Endodermal cell (in vitro differentiated cells): Measurements from ENCODE around the gene ATP2B2. TPM values are rescaled to one million over a fixed set of nuclear protein-coding genes. Genes with fewer than 3 reads are reported as not detected.
A peak's percentile ranks its signal among the peaks of the same experiment; 100 is the strongest.

Experiments used
- DNase-seq: peaks from one replicate; pipeline ENCODE4 v3.0.0-alpha.2; 2017
- H3K27ac ChIP-seq: 2 replicates; pipeline ENCODE4 v1.5.1; 2013; ENCODE audit warnings: mild to moderate bottlenecking, low read depth, low read length, moderate library complexity
- H3K27me3 ChIP-seq: 2 replicates; pipeline ENCODE4 v1.6.1; 2013; ENCODE audit warnings: mild to moderate bottlenecking, low read length, moderate library complexity; ENCODE audit not compliant: insufficient read depth, control insufficient read depth, poor library complexity, severe bottlenecking
- H3K36me3 ChIP-seq: 2 replicates; pipeline ENCODE4 v1.7.0; 2013; ENCODE audit warnings: mild to moderate bottlenecking, low read length, moderate library complexity; ENCODE audit not compliant: control insufficient read depth, insufficient read depth
- H3K4me1 ChIP-seq: one replicate; pipeline ENCODE4 v1.7.0; 2013; ENCODE audit warnings: low read length; ENCODE audit not compliant: control insufficient read depth, insufficient read depth
- H3K4me3 ChIP-seq: 2 replicates; pipeline ENCODE4 v1.5.1; 2013; ENCODE audit warnings: mild to moderate bottlenecking, low read length, moderate library complexity
- H3K9ac ChIP-seq: 2 replicates; pipeline ENCODE4 v1.6.1; 2013; ENCODE audit warnings: mild to moderate bottlenecking, low read length, moderate library complexity; ENCODE audit not compliant: poor library complexity, severe bottlenecking; ENCODE audit errors: extremely low read depth
- H3K9me3 ChIP-seq: 2 replicates; pipeline ENCODE4 v1.6.1; 2013; ENCODE audit warnings: mild to moderate bottlenecking, low read length, moderate library complexity; ENCODE audit not compliant: control insufficient read depth
- H3K27ac Mint-ChIP-seq: 2 replicates; pipeline ENCODE4 v1.8.0; 2020; ENCODE audit warnings: mixed read lengths
- H3K27me3 Mint-ChIP-seq: 2 replicates; pipeline ENCODE4 v1.8.0; 2021; ENCODE audit warnings: mild to moderate bottlenecking, mixed read lengths; ENCODE audit not compliant: insufficient read depth
- H3K36me3 Mint-ChIP-seq: 2 replicates; pipeline ENCODE4 v1.8.0; 2020; ENCODE audit warnings: low read depth, mixed read lengths
- H3K4me1 Mint-ChIP-seq: 2 replicates; pipeline ENCODE4 v1.8.0; 2020; ENCODE audit warnings: mixed read lengths
- H3K4me3 Mint-ChIP-seq: 2 replicates; pipeline ENCODE4 v1.8.0; 2020; ENCODE audit warnings: mild to moderate bottlenecking, moderate library complexity, mixed read lengths
- H3K9me3 Mint-ChIP-seq: 2 replicates; pipeline ENCODE4 v1.8.0; 2020; ENCODE audit warnings: mild to moderate bottlenecking, mixed read lengths
- WGBS, 2 experiments: methylation state at CpG; one replicate each; pipeline versions ENCODE4 v1.1.5 to v1.1.7; 2013; ENCODE audit warnings: missing lambda C conversion rate in 2 of 2, mixed read lengths in 1 of 2; ENCODE audit not compliant: insufficient coverage in 1 of 2, insufficient read length in 1 of 2; 5-methylcytosine and 5-hydroxymethylcytosine counted together
- total RNA-seq, 2 donors: library from RNA; stranded (reverse); fragmentation: NEBNext Ultra II Directional in 1 of 2; extraction: Animal tissue kit (Norgen Biotek cat#: 25700) in 1 of 2; gene quantifications; 2 replicates in 1 of 2; 3 replicates in 1 of 2; pipeline ENCODE4 v1.2.1, GENCODE V29; 2021
- TF ChIP-seq, protein P1 (sequence below): fragments of 200-600 bp; sonication (generic); conservative IDR thresholded peaks from 2 replicates; pipeline ENCODE4 v1.5.0; 2021; ENCODE audit warnings: antibody characterized with exemption, mild to moderate bottlenecking

Gene ATP2B2
- total RNA-seq, 2 donors from 2014 or later: 0.09 TPM; not detected in 1

DNA sequence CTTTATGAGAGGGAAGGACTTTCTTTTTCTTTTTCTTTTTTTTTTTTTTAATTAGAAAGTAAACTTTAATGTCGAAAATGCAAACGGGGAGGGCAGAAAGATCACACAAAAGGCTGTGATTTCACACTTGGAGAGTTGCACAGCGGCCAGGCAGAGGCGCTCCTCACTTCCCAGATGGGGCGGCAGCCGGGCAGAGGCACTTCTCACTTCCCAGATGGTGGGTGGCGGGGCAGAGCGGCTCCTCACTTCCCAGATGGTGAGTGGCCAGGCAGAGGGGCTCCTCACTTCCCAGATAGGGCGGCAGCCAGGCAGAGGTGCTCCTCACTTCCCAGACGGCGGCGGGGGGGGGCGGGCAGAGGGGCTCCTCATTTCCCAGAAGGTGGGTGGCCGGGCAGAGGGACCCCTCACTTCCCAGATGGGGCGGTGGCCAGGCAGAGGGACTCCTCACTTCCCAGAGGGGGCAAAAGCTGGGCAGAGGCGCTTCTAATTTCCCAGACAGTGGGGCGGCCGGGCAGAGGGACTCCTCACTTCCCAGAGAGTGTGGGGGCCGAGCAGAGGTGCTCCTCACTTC lies 88.6 kb downstream of the ATP2B2 start:
- no peaks in the 10 kb centered on the region for H3K4me1 Mint-ChIP-seq
- no peak overlapping the region for H3K4me3 ChIP-seq
- H3K9me3 Mint-ChIP-seq: no peaks in the 10 kb centered on the region
- no peaks in the 10 kb centered on the region for H3K36me3 ChIP-seq
- no peaks in the 10 kb centered on the region for H3K27me3 ChIP-seq
- no peaks in the 10 kb centered on the region for H3K4me1 ChIP-seq
- H3K9ac ChIP-seq: no peak overlapping the region
- H3K27ac ChIP-seq: no peak overlapping the region
- TF ChIP-seq, protein P1, sequence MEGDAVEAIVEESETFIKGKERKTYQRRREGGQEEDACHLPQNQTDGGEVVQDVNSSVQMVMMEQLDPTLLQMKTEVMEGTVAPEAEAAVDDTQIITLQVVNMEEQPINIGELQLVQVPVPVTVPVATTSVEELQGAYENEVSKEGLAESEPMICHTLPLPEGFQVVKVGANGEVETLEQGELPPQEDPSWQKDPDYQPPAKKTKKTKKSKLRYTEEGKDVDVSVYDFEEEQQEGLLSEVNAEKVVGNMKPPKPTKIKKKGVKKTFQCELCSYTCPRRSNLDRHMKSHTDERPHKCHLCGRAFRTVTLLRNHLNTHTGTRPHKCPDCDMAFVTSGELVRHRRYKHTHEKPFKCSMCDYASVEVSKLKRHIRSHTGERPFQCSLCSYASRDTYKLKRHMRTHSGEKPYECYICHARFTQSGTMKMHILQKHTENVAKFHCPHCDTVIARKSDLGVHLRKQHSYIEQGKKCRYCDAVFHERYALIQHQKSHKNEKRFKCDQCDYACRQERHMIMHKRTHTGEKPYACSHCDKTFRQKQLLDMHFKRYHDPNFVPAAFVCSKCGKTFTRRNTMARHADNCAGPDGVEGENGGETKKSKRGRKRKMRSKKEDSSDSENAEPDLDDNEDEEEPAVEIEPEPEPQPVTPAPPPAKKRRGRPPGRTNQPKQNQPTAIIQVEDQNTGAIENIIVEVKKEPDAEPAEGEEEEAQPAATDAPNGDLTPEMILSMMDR: peak; percentile 15
- H3K4me3 Mint-ChIP-seq: no peak overlapping the region
- WGBS, 2 experiments: 87 to 93% methylated on average over 14 to 19 of the region's 19 CpGs
- H3K36me3 Mint-ChIP-seq: no peaks in the 10 kb centered on the region
- no peak for DNase-seq
- no peaks in the 10 kb centered on the region for H3K9me3 ChIP-seq
- H3K27ac Mint-ChIP-seq: no peak overlapping the region
- H3K27me3 Mint-ChIP-seq: no peaks in the 10 kb centered on the region

DNA sequence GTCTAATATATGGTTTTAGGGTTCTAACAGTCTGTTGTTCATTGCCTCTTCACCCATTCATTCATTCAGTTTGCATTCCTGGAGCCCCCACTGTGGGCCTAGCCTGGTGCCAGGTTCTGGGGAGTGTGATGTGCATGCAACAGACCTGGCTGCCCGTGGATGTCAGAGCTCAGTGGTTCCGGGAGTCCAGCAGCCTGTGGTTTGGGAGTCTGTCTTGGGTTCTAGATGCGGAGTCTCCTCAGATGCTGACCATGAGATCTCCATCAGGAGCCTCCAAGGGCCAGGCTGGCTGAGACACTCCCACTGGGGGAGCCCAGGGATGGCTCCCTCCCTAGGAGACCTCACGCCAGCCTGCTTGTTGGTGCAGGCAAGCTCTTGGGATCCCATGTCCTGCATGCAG lies 92.3 kb downstream of the ATP2B2 start:
- Histone ChIP-seq H3K4me3 (no peak overlapping the region), H3K4me1 (no peaks in the 10 kb centered on the region), H3K27ac (no peak overlapping the region), H3K9ac (no peak overlapping the region), H3K36me3 (no peaks in the 10 kb centered on the region), H3K9me3 (no peaks in the 10 kb centered on the region), H3K27me3 (no peaks in the 10 kb centered on the region)
- TF ChIP-seq, protein P1: no peak
- H3K36me3 Mint-ChIP-seq: no peaks in the 10 kb centered on the region
- DNase-seq: no peak
- no peak overlapping the region for H3K27ac Mint-ChIP-seq
- H3K27me3 Mint-ChIP-seq: no peaks in the 10 kb centered on the region
- no peaks in the 10 kb centered on the region for H3K4me1 Mint-ChIP-seq
- WGBS, 2 experiments: 85 to 86% methylated on average over 3 to 4 of the region's 4 CpGs
- H3K4me3 Mint-ChIP-seq: no peak overlapping the region
- H3K9me3 Mint-ChIP-seq: no peaks in the 10 kb centered on the region

DNA sequence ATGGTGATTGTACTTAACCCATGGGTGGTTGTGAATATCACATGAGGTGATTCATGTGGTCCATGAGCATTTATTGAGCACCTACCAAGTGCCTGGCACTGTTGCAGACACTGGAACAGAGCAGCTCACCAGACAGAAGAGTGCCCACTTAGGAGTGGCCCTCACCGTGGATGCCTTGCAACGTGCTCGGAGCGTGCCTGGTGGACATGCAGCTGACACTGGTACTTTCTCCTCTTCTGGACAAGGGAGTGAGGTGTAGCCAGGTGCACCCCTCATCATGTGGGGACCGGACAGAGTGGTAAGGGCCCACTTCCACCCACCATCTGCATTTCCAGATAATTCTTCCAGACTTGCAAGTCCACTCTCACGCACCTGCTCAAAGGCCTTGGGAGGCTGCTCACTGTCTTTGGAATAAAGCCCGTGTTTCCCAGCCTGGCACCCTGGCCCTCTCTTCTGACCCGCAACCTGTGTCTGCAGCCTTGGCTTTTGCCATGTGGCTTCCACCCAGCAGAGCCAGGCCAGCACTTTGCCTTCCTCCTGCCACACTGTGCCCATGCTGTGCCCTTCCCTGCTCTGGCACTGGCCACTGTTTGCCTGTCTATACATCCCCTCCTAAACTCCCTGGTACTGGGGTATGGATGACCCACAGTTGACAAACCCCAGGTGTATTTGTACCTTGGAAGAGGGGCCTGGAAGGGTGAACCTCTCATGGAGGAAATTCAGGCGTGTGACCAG lies 93.6 kb downstream of the ATP2B2 start:
- TF ChIP-seq, protein P1: no peak
- H3K9me3 Mint-ChIP-seq: no peaks in the 10 kb centered on the region
- Histone ChIP-seq H3K27ac (no peak overlapping the region), H3K9ac (no peak overlapping the region), H3K9me3 (no peaks in the 10 kb centered on the region), H3K4me1 (no peaks in the 10 kb centered on the region), H3K36me3 (no peaks in the 10 kb centered on the region), H3K27me3 (no peaks in the 10 kb centered on the region), H3K4me3 (no peak overlapping the region)
- H3K27ac Mint-ChIP-seq: no peak overlapping the region
- H3K4me3 Mint-ChIP-seq: no peak overlapping the region
- H3K27me3 Mint-ChIP-seq: no peaks in the 10 kb centered on the region
- no peaks in the 10 kb centered on the region for H3K4me1 Mint-ChIP-seq
- 93 to 98% methylated on average over 9 of the region's 9 CpGs for WGBS, 2 experiments
- no peaks in the 10 kb centered on the region for H3K36me3 Mint-ChIP-seq
- no peak for DNase-seq
